HL-60/S4 treated with phorbol 12-myristate 13-acetate at 8.2 ng/mL for 4 days and 3 days (cell line): Measurements from ENCODE around the gene TK1.
"Not testable (repeated sequence)": the region's sequence is repeated elsewhere in the genome, so short reads cannot be mapped to it uniquely, and the experiment has no call there.

Source experiments
- in situ Hi-C: fragments of 300-500 bp; cut with MboI; formaldehyde crosslinking; loops from 2 replicates; pipeline ENCODE4 v1.15.0; 2022; ENCODE audit warnings: low sequenced_read_pairs

Gene TK1

GRCh38 chr17:78186692-78187595 lies at the start of gene TK1, which contains the start of gene AFMID:
TSS of gene TK1 (minus strand) at chr17:78187052. CDS start at chr17:78186994, 58 bp downstream.
TSS of gene AFMID (plus strand) at chr17:78187362. CDS start at chr17:78187371, 9 bp downstream.
- in situ Hi-C loops, result no loop called here

- in situ Hi-C loops, result no loop called here
These were observed 49.0 kb upstream of the TK1 start for GRCh38 chr17:78235885-78236284.

- in situ Hi-C loops, result not testable (repeated sequence)
These were observed 48.2 kb upstream of the TK1 start for GRCh38 chr17:78235022-78235421.

- in situ Hi-C loops, result no loop called here
These were observed 47.5 kb upstream of the TK1 start for GRCh38 chr17:78234261-78234865.

GRCh38 chr17:78233678-78234077 lies 46.8 kb upstream of the TK1 start:
- in situ Hi-C loops, result no loop called here

- in situ Hi-C loops, result no loop called here
These were observed 46.0 kb upstream of the TK1 start for GRCh38 chr17:78232859-78233173.

GRCh38 chr17:78231991-78232858 lies 45.4 kb upstream of the TK1 start:
- in situ Hi-C loops, result no loop called here

- in situ Hi-C loops, result no loop called here
These were observed 44.4 kb upstream of the TK1 start, which contains the start of gene TMEM235 for GRCh38 chr17:78230996-78231935. TSS of gene TMEM235 (plus strand) at chr17:78231631. CDS start at chr17:78232024, 393 bp downstream.

- in situ Hi-C loops, result no loop called here
These were observed 43.6 kb upstream of the TK1 start for GRCh38 chr17:78230252-78230962.

GRCh38 chr17:78228176-78228575 lies 41.3 kb upstream of the TK1 start:
- in situ Hi-C loops, result no loop called here

- in situ Hi-C loops, result no loop called here
These were observed 40.6 kb upstream of the TK1 start for GRCh38 chr17:78227455-78227916.

- in situ Hi-C loops, result no loop called here
These were observed 40.1 kb upstream of the TK1 start for GRCh38 chr17:78226759-78227454.

- in situ Hi-C loops, result no loop called here
These were observed 39.4 kb upstream of the TK1 start for GRCh38 chr17:78226055-78226758.

GRCh38 chr17:78225088-78225865 lies 38.4 kb upstream of the TK1 start:
- in situ Hi-C loops, result no loop called here

GRCh38 chr17:78224231-78225087 lies 37.6 kb upstream of the TK1 start:
- in situ Hi-C loops, result no loop called here

- in situ Hi-C loops, result no loop called here
These were observed 36.9 kb upstream of the TK1 start for GRCh38 chr17:78223765-78224164.
